Trophoblast cell (in vitro differentiated cells and primary cell): Measurements from ENCODE around the gene LRRC3B.

Source experiments
- DNase-seq, 2 donors: peaks; one replicate each; pipeline ENCODE4 v3.0.0-alpha.2; 2016
- H2AFZ ChIP-seq: 2 replicates; pipeline ENCODE4 v1.6.1; 2013; ENCODE audit warnings: low read length, moderate library complexity, mild to moderate bottlenecking; ENCODE audit not compliant: insufficient read depth, poor library complexity
- H2AK5ac ChIP-seq: 2 replicates; pipeline ENCODE4 v1.6.1; 2013; ENCODE audit warnings: mild to moderate bottlenecking, low read length
- H2BK120ac ChIP-seq: 2 replicates; pipeline ENCODE4 v1.6.1; 2013; ENCODE audit warnings: low read length, mild to moderate bottlenecking, moderate library complexity; ENCODE audit not compliant: insufficient read depth, poor library complexity
- H2BK12ac ChIP-seq: 2 replicates; pipeline ENCODE4 v1.6.1; 2013; ENCODE audit warnings: mild to moderate bottlenecking, low read length, moderate library complexity
- H2BK5ac ChIP-seq: 2 replicates; pipeline ENCODE4 v1.6.1; 2013; ENCODE audit warnings: low read length, low read depth, moderate library complexity, mild to moderate bottlenecking; ENCODE audit not compliant: poor library complexity
- H3K14ac ChIP-seq: 2 replicates; pipeline ENCODE4 v1.6.1; 2013; ENCODE audit warnings: mild to moderate bottlenecking, low read length
- H3K18ac ChIP-seq: 2 replicates; pipeline ENCODE4 v1.6.1; 2013; ENCODE audit warnings: mild to moderate bottlenecking, low read length
- H3K23ac ChIP-seq: 2 replicates; pipeline ENCODE4 v1.6.1; 2013; ENCODE audit warnings: low read length
- H3K27ac ChIP-seq: 2 replicates; pipeline ENCODE4 v1.5.1; 2013; ENCODE audit warnings: low read depth, mild to moderate bottlenecking, inconsistent platforms, low read length, moderate library complexity
- H3K27me3 ChIP-seq: 2 replicates; pipeline ENCODE4 v1.6.1; 2013; ENCODE audit warnings: inconsistent platforms, mild to moderate bottlenecking, low read length, moderate library complexity; ENCODE audit not compliant: insufficient read depth
- H3K36me3 ChIP-seq, 2 experiments: 1 replicate in 1 of 2; 2 replicates in 1 of 2; pipeline ENCODE4 v1.6.1; 2013; ENCODE audit warnings: low read length in 2 of 2, mild to moderate bottlenecking in 2 of 2, moderate library complexity in 1 of 2; ENCODE audit not compliant: insufficient read depth in 2 of 2, control insufficient read depth in 1 of 2
- H3K4ac ChIP-seq: 2 replicates; pipeline ENCODE4 v1.6.1; 2013; ENCODE audit warnings: low read depth, mild to moderate bottlenecking, low read length, moderate library complexity
- H3K4me1 ChIP-seq, 2 experiments: 1 replicate in 1 of 2; 2 replicates in 1 of 2; pipeline ENCODE4 v1.6.1; 2013; ENCODE audit warnings: low read length in 2 of 2, mild to moderate bottlenecking in 2 of 2, moderate library complexity in 1 of 2; ENCODE audit not compliant: insufficient read depth in 2 of 2, control insufficient read depth in 1 of 2
- H3K4me2 ChIP-seq: 2 replicates; pipeline ENCODE4 v1.6.1; 2013; ENCODE audit warnings: inconsistent platforms, mild to moderate bottlenecking, low read length, moderate library complexity
- H3K4me3 ChIP-seq: 2 replicates; pipeline ENCODE4 v1.5.1; 2013; ENCODE audit warnings: mild to moderate bottlenecking, low read depth, low read length, inconsistent platforms
- H3K79me1 ChIP-seq: one replicate; pipeline ENCODE4 v1.6.1; 2013; ENCODE audit warnings: low read length
- H3K79me2 ChIP-seq: 2 replicates; pipeline ENCODE4 v1.6.1; 2013; ENCODE audit warnings: low read length, mild to moderate bottlenecking; ENCODE audit not compliant: control insufficient read depth, insufficient read depth, poor library complexity
- H3K9ac ChIP-seq: 2 replicates; pipeline ENCODE4 v1.6.1; 2013; ENCODE audit warnings: mild to moderate bottlenecking, low read length
- H3K9me3 ChIP-seq: 2 replicates; pipeline ENCODE4 v1.6.1; 2013; ENCODE audit warnings: low read depth, mild to moderate bottlenecking, control low read depth, inconsistent platforms, low read length; ENCODE audit not compliant: insufficient read depth
- H4K12ac ChIP-seq: 2 replicates; pipeline ENCODE4 v1.6.1; 2013; ENCODE audit warnings: low read depth, mild to moderate bottlenecking, low read length, moderate library complexity
- H4K8ac ChIP-seq: 2 replicates; pipeline ENCODE4 v1.6.1; 2013; ENCODE audit warnings: low read depth, mild to moderate bottlenecking, low read length, moderate library complexity
- H4K91ac ChIP-seq: one replicate; pipeline ENCODE4 v1.6.1; 2013; ENCODE audit warnings: low read depth, mild to moderate bottlenecking, low read length, moderate library complexity
- WGBS: extraction: QIAGEN DNeasy Blood & Tissue Kit; methylation state at CpG from one replicate; pipeline ENCODE4 v1.1.7; 2013; ENCODE audit warnings: missing lambda C conversion rate; ENCODE audit not compliant: insufficient read length, insufficient coverage; ENCODE audit errors: extremely low coverage; 5-methylcytosine and 5-hydroxymethylcytosine counted together

Gene LRRC3B

DNA sequence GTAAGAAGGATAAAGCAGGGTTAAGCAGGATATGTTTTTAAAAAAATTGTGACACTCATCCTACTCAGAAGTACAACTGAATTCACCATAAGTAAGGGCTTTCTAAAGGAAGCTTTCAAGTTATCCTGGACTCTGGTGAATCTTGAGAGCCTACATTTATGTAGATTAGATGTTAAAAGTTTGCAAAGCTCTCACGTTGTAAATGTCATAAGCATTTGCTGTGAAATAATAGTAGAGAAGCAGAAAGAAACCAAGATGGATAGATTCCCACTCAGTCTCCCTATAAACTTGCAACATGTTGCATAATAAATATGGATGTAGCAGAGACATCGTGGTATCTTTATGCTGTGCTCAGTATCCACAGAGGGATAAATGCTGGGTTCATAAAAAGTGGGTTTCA, 77.0 kb downstream of the LRRC3B start:
- no peak overlapping the region for H4K12ac ChIP-seq
- H3K79me2 ChIP-seq, result no peaks in the 10 kb centered on the region
- no peak for DNase-seq
- H3K9me3 ChIP-seq, result no peaks in the 10 kb centered on the region
- no peaks in the 10 kb centered on the region for H3K4me1 ChIP-seq
- H3K18ac ChIP-seq, result no peak overlapping the region
- no peak overlapping the region for H3K14ac ChIP-seq
- no peaks in the 10 kb centered on the region for H3K79me1 ChIP-seq
- no peak overlapping the region for H2BK12ac ChIP-seq
- H4K8ac ChIP-seq, result no peak overlapping the region
- no peak overlapping the region for H3K4ac ChIP-seq
- no peak overlapping the region for H3K23ac ChIP-seq
- no peaks in the 10 kb centered on the region for H3K36me3 ChIP-seq
- H4K91ac ChIP-seq, result no peak overlapping the region
- no peak overlapping the region for H2BK5ac ChIP-seq
- no peak overlapping the region for H2AK5ac ChIP-seq
- H3K4me3 ChIP-seq, result no peak overlapping the region
- no peak overlapping the region for H3K4me2 ChIP-seq
- no peak overlapping the region for H3K27ac ChIP-seq
- H2AFZ ChIP-seq, result no peak overlapping the region
- H3K27me3 ChIP-seq, result no peaks in the 10 kb centered on the region
- no peak overlapping the region for H2BK120ac ChIP-seq
- no peak overlapping the region for H3K9ac ChIP-seq
- no CpG with 5 or more reads among the region's 2 CpGs for WGBS

DNA sequence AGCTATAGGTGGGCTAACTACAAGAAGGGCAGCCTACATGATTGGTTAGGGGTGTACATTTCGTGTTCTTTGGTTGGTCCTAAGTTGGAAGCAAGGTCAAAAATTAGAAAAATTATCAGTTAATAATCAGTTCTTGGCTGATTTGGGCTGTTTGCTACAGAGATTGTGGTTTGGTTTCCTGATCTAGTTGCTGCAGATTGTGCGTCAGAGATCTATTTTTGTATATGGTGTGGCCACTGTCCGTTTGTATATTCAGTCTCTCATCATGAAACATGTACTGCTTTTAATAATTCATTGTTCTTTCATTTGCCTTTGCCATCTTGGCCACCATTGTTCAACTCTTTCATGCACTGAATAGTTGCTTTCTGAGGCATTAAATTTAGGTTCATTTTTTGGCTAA, 80.9 kb downstream of the LRRC3B start:
- Histone ChIP-seq H2BK12ac (no peak overlapping the region), H2BK5ac (no peak overlapping the region), H2AFZ (no peak overlapping the region), H4K12ac (no peak overlapping the region), H3K14ac (no peak overlapping the region), H3K79me2 (no peaks in the 10 kb centered on the region), H4K8ac (no peak overlapping the region), H3K27me3 (no peaks in the 10 kb centered on the region), H3K79me1 (no peaks in the 10 kb centered on the region), H3K9me3 (no peaks in the 10 kb centered on the region), H3K4ac (no peak overlapping the region), H3K4me2 (no peak overlapping the region), H3K4me1 (no peaks in the 10 kb centered on the region), H2BK120ac (no peak overlapping the region), H3K27ac (no peak overlapping the region), H3K23ac (no peak overlapping the region), H2AK5ac (no peak overlapping the region), H3K18ac (no peak overlapping the region), H3K9ac (no peak overlapping the region), H3K4me3 (no peak overlapping the region), H3K36me3 (no peaks in the 10 kb centered on the region), H4K91ac (no peak overlapping the region)
- no peak for DNase-seq
- WGBS, result no CpG with 5 or more reads among the region's 3 CpGs

- Histone ChIP-seq H3K18ac (no peak overlapping the region), H3K4me3 (no peak overlapping the region), H2BK12ac (no peak overlapping the region), H4K91ac (no peak overlapping the region), H4K12ac (no peak overlapping the region), H2AFZ (no peak overlapping the region), H3K4ac (no peak overlapping the region), H3K9ac (no peak overlapping the region), H2BK5ac (no peak overlapping the region), H3K36me3 (no peaks in the 10 kb centered on the region), H3K4me2 (no peak overlapping the region), H2AK5ac (no peak overlapping the region), H3K4me1 (no peaks in the 10 kb centered on the region), H3K27me3 (no peaks in the 10 kb centered on the region), H3K9me3 (no peaks in the 10 kb centered on the region), H3K27ac (no peak overlapping the region), H4K8ac (no peak overlapping the region), H2BK120ac (no peak overlapping the region), H3K23ac (no peak overlapping the region), H3K14ac (no peak overlapping the region), H3K79me1 (no peaks in the 10 kb centered on the region), H3K79me2 (no peaks in the 10 kb centered on the region)
- WGBS, result no CpG with 5 or more reads among the region's 2 CpGs
- no peak for DNase-seq
Observed at GRCh38 chr3:26704736-26705135, 82.2 kb downstream of the LRRC3B start.

GRCh38 chr3:26708501-26708900, 85.9 kb downstream of the LRRC3B start:
- no peaks in the 10 kb centered on the region for H3K9me3 ChIP-seq
- H3K27ac ChIP-seq, result no peak overlapping the region
- H3K23ac ChIP-seq, result no peak overlapping the region
- H3K27me3 ChIP-seq, result no peaks in the 10 kb centered on the region
- H2AFZ ChIP-seq, result no peak overlapping the region
- H4K12ac ChIP-seq, result no peak overlapping the region
- no peak overlapping the region for H2BK5ac ChIP-seq
- H3K79me2 ChIP-seq, result no peaks in the 10 kb centered on the region
- H2BK120ac ChIP-seq, result no peak overlapping the region
- no peak overlapping the region for H4K8ac ChIP-seq
- H2BK12ac ChIP-seq, result no peak overlapping the region
- no peak overlapping the region for H3K4me2 ChIP-seq
- no peak overlapping the region for H4K91ac ChIP-seq
- no peaks in the 10 kb centered on the region for H3K36me3 ChIP-seq
- no peak overlapping the region for H3K4ac ChIP-seq
- no peak overlapping the region for H2AK5ac ChIP-seq
- no peaks in the 10 kb centered on the region for H3K4me1 ChIP-seq
- no peaks in the 10 kb centered on the region for H3K79me1 ChIP-seq
- H3K14ac ChIP-seq, result no peak overlapping the region
- no peak overlapping the region for H3K9ac ChIP-seq
- no peak overlapping the region for H3K18ac ChIP-seq
- no CpG with 5 or more reads among the region's 1 CpG for WGBS
- no peak overlapping the region for H3K4me3 ChIP-seq
- no peak for DNase-seq
